ENCODE measurements around the gene FRMD4A.

Gene FRMD4A

DNA sequence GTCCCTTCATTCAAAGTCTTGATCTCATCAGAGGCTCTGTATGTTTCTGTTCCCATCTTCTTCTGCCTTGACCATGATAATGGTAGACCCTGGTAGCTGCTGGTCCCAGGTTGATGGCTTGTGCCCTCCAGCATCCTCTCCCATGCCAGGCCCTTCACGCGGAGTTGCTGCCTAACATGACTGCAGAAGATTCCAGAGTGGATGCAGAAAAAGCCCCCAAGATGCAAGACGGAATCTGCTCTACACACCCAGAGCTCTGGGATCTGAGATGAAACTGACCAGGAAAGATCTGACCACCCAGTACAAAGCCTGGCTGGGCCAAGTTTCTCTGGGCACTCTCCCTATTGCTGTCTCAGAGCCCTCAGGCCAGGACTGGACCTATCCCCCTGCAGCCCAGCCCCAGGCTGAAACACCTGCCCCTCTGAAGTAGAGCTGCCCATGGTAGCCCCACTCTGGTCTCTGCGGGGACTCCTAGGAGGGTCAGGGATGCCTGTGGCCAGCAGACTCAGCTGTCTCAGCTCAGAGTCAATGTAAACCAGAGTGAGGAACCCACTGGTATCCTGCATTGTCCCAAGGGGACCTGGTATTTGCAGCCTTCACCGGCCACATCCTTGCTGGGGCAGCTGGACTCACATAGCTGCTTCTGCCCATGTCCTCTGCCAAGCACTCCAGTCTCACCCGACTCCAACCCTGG is 9.5 kb upstream of the FRMD4A start:
- DNase-seq: no peak

DNA sequence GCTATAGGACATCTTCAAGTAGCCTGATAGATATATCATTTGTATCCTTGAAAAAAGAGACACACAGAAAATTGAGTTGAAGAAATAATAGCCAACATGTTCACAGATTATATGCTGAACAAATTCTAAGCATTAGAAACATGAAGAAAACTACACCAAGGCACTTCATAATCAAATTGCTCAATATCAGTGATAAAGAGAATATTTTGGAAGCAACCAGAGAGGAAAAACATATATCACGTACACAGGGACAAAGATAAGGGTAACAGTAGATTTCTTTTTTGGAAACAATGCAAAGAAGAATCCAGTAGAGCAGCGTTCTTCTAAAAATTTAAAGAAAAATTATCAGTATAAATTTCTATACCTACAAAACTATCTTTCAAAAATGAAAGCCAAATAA is 6.0 kb upstream of the FRMD4A start:
- no peak for DNase-seq

DNA sequence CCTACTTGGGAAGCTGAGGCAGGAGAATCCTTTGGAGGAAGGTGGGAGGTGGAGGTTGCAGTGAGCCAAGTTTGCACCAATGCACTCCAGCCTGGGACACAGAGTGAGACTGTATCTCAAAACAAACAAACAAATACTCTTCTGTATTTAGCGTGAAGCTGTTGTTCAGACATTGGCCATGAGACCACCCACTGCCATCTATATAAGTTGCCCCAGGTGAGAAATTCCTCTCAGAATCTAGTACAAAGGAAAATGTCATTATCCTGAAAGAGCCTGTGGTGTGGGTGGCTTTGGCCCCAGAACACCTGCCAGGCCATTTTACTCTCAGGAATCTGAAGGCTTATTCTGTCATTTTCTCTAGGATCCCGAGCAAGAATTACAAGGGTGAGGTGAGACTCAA is 4.0 kb upstream of the FRMD4A start:
- no peak for DNase-seq

DNA sequence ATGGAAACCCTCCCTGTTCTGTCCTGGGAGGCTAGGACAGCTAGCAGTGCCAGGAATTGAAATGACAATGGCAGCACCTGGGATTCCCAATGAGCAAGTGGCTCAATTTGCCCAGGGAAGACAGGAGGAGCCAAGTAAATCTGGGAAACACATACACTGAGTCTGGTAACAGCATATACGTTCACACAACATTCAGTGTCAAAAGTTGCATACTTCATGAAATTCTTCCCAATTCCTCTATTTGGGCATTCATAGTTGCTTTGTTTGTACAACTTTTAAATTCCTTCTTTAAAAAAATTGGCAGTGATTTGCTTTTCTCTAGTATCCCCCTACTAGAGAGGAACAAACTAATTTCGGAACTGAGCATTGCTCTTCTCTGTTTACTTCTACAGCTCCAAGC is 2.9 kb upstream of the FRMD4A start:
- DNase-seq: no peak

DNA sequence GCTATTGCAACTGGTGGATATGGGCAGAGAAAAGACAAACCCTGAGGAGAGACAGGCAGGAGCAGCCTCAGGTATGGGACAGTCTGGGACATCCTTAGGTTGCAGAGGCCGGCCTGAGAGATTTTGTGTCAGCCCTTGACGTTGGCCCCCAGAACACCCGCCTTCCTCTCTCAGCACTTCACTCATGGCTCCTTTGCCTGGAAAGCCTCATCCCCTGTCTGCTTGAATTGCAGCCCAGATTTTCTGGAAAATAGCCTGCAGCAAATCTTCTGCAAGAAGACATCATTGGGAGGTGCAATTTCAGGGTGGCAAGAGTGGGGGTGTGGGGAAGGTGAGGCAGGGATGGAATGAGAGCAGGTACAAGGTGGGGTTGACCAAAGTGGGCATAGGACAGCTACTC is 2.2 kb upstream of the FRMD4A start:
- DNase-seq: no peak

DNA sequence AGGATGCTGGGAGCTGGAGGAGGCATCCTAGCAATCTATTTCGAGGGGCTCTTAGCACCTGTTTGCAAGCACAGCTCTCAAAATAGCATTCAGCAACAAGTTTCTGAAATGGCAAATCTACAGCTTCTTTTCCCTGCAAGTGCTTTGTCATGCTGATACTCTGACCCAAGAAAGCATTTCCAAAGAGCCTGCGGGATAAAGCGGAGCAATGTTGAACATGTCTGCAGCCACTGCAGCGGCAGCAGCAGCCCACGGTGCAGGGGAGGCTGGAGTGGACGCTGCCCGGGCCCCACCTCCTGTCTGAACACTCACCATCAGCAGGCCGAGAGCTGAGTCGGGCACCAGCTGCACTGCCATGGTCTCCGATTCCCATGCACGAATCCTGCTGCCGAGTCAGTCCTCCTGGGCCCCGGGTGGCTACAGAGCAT is 964 bp downstream of the FRMD4A start:
- DNase-seq: no peak

DNA sequence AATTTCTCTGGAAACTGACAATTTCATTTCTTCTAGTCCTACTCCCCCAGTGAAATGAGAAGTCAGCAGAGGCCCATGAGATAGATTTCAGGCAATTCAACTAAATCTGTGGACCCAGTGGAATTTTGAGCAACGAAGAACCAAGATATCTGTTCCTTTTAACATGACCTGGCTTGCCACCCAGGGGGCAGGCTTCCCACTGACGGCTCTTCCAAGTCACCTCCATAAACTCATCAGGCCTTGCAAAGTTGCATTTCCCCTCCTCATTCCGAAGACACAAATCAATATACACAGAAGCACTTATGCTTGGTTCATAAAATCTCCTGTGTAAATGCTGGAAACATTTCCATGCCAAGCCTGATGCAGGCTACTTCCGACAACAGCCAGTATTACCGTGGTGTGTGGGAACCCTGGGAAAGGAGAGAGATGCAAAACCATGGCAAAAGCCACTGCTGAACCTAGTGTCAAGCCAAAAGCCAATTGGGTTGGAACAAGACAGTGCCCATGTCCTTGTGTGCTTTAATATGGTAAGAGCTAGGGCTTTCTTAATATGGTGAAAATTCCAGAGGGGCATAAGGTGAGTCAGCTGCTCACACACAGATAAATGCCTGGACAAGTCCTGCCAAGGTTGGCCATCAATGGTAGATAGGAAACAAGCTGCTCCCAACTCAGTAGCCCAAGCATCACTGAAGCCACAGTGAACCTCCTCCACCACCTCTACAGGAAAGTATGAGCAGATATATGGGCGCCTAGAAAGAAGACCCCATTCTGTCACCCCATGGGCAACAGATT is 1.6 kb downstream of the FRMD4A start:
- DNase-seq: no peak

DNA sequence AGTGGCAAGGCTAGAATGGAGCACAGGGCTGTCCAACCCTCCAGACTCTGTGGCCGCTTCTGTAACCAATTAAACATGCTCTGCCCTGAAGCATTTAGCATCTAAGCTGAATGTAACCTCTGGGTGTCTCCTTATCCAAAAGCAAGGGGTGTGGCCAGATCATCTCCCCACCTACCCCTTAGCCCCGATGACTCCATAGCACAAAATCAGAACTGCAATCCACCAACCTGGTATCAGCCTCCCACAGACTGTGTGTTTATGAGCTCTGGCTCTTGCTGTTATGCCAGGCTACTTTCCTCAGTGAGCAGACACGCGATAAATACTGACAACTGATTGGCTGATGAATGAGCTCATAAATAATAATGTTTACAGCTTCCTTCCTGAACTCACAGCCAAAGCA is 3.2 kb downstream of the FRMD4A start:
- no peak for DNase-seq

DNA sequence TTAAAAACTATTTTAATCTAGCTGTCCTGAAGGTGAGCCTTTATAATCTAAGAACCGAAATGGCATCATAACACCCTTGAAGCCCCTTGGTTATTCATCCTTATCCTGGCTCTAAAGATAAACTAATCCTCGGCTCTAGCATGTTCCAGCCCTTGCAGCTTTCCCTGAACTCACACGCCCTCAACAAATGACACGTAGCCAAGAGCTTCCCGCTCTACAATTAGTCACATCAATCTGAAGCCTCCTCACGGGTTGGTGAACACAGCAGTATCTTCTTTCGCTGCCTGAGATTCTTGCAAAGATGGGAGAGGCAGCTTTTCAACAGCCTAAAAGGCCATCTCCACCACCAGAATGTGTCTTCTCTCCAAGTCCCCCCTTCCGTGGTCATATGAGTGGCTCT is 4.1 kb downstream of the FRMD4A start:
- DNase-seq: no peak

DNA sequence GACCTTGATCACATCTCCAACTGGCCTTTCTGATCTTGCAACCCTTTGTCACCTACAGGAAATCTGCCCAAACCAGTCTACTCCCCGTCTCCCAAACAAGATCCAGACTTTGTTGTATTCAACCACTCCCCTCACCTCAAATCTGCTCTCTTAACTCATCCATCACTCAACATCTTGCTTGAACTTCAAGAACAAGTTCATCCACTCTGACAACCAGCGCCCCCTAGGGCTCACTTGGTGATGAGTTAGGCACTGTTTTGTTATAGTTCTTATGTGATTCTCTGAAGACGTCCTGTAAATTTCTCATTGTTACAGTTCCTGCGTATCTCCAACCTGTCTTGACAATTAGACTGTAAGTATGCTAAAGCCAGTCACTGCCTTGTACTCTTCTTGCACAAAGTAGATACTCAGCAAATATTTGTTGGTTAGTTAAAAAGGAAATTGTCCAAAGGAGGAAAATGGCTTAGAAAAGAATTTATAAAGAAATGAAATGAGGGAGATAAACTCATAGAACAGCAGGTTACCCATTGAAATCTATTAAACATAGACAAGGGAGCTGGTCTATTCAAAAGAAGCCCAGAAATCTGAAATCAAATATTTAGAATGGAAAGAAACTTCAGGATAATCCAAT is 5.3 kb downstream of the FRMD4A start:
- DNase-seq: peak; percentile 32

DNA sequence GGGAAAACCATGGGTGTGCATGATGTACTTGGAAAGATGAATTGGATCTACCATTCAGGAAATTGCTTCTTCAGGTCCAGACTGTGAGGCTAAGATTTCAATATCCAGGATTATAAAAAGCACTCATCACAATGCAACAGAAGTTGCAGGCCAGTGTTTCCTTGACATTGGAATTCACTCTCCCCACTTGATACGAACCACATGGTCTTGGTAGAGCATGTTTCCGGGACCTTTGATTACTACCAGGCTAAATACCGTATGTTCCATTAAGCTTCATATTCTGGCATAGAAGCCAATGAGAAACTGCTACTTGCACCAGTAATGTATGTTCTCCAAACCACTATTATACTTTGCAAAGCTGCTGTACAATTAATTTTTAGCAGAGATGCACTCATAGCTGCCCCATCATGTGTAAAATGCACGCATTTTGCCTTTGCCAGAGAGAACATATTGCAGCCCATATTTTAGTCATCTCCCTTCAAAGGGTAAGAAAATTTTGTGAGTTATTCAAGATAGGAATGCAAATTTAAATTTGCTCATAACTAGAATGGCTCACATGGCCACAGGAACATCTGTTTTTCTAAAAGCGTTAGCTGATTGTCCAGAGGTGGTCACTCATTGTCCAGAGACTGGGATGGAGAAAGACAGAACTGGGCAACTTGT is 8.1 kb downstream of the FRMD4A start:
- DNase-seq: no peak

DNA sequence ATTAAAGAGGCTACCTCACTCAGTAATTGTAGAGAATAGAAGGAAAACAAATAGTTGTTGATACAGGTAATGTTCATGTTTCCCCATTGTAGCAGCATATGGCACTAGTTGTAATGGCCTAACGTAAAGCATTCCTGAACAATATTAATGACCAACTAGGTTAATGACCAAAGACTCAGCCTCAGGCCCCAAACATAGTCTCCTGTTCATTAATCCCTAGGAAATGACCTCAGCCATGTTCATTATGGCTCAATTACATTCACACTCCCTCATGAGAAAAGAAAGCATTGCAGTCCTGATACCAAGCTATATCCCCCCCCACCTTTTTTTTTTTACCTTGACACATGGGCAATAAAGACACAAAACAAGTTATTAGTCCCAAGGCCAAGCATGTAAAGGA is 12.7 kb downstream of the FRMD4A start:
- no peak for DNase-seq

DNA sequence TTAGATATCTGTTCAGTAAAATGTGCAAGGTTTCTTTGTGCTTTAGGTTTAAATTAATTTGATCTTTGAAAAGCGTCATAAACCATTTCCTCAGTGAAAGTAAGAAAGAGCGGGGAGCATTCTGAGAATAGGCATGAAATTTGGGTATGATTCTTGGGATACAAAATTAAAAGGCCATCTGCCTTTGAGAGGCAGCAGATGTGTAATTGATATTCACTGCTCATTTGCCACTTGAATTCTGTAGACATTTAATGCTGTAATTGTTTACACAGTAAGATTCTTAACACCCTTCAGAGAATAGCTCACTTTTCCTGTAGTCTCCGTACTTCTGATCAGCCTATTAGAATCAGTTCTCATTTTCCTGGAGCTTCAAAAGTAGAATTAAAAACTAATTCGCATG is 18.7 kb downstream of the FRMD4A start:
- no peak for DNase-seq

DNA sequence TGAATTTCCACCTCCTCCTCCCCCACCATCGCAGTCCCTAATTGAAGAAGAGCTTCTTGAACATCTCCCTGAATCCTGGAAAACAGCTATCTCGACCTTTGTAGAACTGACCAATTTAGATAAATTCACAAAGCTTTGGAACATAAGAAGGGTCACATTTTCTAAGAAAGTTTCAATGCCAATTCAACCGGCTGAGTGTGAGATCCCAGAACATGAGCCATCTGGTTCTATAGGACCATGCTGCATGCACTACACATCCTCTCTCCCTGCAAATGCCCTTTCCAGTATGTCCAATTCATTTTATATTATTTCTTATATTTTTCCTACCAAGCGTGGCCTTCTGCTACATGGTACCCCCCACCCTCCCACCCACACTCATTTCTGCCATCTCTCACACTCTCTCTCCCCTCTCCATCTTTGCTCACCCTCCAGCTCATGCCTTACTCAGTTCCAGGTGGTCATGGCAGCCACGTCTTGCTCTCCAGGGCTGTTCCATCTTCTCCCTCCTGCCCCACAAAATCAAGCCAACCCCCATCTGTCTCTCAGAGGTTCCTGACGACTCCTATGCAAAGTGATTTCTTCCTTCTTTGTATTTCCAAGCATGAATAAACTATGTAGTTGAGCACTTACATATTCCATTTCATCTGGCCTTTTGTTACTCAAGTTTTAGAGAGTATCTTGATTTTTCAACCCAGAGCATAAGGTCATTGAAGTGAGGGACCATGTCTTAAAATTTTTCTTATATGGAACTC is 19.3 kb downstream of the FRMD4A start:
- no peak for DNase-seq

DNA sequence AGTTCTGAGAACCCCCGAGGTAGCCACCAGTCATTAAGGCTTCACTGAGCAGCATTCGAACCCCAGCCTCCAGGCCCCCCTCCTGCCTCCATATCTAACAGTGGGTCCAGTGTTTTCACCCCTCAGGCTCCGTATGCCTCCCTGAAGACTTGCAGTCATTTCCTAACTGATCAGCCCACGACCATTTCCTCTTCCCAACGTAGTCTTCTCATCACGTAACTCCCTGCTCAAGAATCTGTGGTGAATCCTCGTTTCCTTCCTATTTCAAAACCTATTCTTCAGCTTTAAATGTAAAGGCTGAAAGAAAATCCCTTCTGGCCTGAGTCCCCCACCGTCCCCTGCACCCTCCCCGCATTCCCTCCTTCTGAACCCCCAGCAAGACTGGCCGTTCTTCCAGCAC is 21.1 kb downstream of the FRMD4A start:
- no peak for DNase-seq

DNA sequence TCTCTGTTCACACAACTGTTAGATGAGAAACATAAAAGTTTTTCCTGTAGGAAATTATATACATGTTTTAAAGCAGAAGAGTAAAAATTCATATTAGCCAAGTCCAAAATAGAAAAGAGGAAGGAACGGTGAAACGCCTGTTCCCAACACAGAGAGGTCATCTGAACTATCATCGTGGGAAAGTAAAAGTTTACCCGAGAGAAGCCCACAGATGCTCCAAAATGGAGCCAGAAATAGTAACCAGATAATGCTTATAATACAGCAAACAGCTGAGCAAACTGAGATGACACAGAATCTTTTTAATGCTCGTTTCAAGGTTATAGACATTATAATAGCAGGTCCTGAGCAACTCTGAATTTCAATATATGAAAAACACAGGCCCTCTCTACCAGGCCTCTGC is 24.5 kb downstream of the FRMD4A start:
- DNase-seq: no peak

DNA sequence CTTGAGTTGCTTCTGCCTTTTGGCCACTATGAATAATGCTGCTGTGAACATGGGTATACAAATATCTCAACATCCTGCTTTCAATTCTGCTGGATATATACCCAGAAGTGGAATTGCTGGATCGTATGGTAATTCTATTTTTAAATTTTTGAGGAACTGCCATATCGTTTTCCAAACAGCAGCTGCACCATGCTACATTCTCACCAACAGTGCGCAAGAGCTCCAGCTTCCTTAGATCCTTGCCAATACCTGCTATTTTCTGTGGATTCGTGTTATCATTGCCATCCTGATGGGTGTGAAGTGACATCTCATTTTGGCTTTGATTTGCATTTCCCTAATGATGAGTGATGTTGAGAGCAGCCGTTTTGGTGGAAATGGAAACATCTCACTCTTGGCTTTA is 26.7 kb downstream of the FRMD4A start:
- no peak for DNase-seq

DNA sequence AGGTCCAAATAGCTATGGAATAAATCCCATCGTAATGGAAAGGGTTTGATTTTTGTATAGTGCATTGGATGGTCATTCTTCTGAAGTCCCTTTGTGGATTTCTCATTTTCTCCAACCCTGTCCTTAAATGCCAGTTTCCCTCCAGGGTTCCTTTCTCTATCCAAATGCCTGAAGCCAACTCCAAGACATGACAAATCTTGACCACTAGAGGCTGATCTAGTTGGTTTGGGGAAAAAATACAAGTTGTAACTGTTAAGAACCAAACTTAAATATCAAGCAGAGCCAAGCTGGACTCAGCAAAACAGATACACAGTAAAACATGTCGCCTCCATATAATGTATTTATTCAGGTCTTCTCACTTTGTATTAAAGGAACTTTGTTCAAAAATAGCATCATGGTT is 28.7 kb downstream of the FRMD4A start:
- no peak for DNase-seq

DNA sequence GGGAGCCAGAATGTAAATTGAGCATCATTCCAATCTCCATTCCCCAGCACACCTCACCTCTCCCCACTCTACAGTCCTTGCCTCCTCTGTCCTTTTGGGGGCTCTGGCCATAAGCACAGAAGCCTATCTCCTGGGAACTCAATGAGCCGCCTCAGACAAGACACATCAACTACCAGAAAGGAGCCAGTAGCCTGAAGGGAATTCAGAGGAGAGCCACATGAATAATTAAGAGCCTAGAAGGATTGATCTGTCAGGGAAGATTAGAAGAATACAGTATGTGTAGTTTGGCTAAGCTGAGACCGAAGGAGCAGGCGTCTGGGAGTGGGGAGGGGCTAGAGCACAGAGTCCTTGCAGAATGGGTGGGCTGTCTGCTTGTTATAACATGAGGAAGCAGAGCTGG is 31.2 kb downstream of the FRMD4A start:
- DNase-seq: no peak

DNA sequence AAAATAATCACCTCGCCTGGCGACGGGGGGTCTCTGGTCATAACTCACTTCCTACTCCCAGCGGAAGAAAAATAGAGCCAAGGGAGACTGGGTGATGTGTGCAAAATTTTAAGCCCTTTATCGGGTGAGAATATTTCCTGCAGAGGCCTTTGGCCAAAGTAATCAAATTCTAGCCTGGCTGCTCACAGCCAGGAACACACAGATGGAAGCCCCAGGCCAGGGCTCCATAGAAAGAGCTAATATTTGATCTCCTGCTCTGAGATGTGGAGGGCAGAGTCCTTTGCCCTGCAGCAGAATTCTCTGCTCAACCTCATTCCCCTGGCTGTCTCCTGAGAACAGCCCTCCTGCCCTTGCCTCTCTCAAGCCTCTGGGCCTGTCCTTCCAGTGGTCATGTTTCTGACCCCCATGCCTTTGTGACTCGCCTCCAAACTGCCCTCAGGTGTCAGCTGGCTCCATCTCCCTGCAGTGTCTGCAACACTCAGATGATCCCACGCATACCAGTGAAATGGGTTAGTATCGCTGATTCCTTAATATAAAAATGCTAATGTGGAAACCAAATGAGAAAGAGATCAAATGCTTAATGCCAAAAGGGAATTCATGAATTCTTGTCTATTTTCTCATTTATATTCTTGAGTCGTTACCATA is 34.5 kb downstream of the FRMD4A start:
- DNase-seq: no peak

DNA sequence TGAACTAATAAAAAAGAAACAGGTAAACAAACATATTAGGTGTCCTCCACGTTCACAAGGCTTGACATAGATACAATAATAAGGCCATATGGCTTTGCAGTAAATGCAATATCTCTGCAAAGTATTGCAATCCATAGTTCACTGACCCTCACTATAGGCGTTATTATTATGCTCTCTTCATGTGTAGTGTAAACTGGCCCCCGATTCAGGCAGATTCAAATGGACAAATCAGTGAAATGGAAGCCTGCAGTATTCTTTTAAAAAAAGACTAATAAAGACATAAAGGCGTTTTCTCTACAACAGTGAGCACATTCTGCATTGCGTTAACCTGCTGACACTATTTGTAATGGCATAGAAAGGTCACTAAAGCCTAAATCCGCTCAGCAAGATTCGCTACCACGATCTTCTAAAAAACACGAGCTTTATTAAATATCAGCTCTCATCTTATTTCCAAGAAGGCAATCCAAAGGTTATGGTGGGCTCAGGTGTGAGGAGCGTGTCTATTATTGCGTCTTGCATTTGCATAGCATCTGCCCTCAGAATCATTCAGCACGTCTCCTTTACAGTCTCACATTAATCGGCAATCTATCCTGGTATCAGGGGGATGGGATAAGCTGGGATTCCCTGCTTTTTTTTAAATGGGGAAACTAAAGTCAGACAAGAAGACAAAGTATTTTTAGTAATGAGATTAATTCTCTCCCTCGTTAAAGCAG is 36.2 kb downstream of the FRMD4A start:
- DNase-seq: no peak

DNA sequence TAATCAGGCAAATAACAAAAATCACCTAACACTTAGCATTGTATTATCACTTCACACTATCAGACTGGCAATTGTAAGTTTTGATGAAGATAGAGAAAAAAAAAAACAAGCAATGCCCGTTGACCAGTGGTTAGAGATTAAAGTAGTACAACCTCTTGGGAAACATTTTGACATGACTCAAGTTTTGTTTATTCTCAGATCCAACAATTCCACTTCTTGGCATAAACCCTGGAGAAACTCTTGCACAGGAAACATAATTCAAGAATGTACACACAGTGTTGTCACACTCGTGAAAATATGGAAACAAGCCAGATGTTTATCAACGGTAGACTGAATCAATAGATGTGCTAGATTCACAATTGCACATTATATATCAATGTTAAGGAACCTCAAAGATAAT is 37.2 kb downstream of the FRMD4A start:
- no peak for DNase-seq

Measured in activated T-cell treated with anti-CD3 and anti-CD28 coated beads, Interleukin-2, amount 50 U/mL, for 1 hour (primary cell).